Activated CD4-positive, CD25-positive, alpha-beta regulatory T cell (primary cell): Measurements from ENCODE around the gene EEF1AKMT3.
A peak's percentile ranks its signal among the peaks of the same experiment; 100 is the strongest.

Experiments
- DNase-seq, 4 experiments: peaks; one replicate each; lab custom pipeline; 2025; lab: John Stamatoyannopoulos, UW

Gene EEF1AKMT3

DNA sequence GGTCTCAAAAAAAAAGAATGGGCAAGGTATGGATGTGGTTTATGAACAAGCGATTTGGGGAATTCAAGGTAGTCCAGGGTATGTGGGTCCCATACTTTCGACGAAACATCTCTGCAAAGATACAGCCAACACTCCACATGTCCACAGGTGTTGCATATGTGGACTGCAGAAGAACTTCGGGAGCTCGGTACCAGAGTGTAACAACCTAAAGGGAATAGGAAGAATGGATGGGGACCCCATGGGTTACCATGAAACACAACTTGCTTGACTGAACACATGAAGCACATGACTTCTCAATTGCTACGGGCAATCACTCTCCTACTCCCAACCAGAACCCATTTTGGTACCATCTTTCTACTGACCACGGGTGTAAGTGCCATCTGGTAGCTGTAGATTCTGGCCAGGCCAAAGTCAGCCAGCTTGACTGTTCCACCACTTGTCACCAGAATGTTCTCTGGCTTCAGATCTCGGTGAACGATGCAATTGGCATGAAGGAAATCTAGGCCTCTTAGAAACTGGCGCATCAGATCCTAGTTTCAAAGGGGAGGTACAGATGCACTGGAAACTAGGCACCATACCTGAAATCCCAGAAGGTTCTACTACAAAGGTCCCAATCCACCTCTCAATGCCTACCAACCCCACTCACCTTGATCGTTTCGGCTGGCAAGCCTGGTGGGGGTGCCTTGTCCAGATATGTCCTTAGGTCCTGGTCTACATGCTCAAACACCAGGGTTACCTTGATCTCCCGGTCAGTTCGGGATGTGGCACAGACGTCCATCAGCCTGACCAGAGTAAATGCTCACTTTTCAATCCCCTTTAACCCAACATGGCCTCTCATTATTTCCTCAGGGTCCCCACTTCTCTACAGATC lies 21.6 kb upstream of the EEF1AKMT3 start:
- no peak for DNase-seq

DNA sequence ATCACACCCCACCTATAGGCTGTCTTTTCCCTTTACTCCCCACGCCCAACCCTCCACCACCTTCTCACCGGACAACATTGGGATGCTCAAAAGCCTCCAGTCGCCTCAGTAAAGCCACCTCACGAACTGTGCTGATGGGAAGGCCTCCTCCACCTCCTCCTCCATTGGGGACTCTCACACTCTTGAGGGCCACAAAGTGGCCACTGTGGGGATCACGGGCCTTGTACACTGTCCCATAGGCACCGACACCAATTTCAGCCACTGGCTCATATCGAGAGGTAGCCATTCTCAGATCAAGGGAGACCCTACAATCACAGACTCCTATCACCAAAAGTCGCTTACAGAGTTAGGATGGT lies 21.0 kb upstream of the EEF1AKMT3 start:
- DNase-seq = no peak

- peak; percentile 95 to 98 (median 97) for DNase-seq
Observed at GRCh38 chr12:57751788-57752667, 20.4 kb upstream of the EEF1AKMT3 start, which contains the start of gene CDK4. Gene CDK4 (minus strand): TSS chr12:57752310. CDS start chr12:57751717, 593 bp downstream.

DNA sequence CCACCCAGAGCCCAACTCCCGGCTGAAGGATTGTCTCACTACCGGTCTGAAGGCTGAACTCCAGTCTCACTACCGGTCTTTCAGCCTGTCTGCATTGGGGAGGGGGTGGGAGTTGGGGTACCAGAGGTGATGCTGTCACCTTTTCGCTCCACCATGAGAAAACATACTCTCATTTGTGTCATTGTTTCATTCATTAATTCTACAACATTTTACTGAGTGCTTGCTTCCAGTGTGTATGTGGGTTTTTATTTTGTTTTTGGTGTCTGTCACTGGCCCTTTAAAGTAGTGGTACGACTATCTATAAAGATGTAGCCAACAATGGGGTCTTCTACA lies 19.8 kb upstream of the EEF1AKMT3 start:
- no peak for DNase-seq

DNA sequence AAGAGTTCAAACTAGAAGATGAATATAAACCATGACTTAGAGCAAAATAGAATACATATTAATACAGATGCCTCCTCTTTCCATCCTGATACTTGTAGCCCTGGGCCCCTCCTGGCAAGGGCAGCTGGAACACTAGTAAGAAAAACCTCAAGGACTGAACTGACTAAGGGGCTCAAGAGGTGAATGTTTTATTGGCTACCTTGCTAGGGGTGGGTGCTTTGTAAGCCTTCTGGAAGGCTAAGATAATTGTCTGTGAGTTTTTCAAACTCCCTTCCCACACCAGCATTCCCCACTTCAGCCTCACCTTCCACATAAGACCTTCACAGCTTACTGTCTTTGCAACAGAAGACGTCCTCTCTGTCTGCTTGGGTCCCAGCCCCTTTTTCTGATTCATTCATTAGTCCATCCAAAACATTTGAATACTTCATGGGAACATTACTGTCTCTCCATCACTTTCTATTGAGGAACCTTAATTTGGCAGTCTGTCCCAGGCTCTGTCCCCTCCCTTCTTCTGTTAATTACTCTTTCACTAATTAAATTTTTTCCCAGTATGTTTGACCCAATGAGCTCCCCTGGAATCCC lies 18.6 kb upstream of the EEF1AKMT3 start:
- no peak for DNase-seq

DNA sequence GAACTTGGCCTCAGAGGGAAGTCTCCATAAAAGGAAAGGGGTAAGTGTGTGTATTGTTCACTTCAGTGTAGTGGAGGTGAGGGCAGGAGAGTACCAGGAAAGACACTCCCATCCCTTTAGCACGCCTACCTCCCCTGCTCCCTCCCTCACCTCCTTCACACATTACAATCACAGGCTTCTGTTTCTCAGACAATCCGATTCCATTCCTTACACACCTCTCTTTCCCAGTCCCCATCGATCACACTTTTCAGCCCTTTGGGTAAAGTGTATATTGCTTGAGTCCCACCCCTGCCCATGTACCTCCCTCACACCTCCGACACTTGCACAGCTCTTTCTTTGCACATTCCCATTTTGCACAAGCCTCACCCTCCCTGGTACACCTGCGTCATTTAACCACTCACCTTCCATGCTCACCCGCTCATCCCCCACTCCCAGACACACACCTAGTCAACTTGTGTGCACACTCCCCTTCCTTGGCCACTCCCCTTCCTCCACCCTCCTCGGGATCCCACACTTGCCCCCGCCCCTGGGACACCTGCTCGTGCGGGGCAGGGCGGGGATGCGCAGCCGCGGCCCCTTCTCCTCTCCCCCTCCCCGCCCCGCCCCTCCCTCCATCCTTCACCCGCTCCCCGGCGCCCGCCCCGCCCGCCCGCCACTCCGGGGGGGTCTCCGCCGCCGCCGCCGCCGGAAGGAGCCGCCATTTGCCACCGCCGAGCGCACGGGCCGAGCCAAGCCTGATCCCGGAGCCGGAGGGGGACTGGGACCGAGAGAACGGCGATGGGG lies 17.8 kb upstream of the EEF1AKMT3 start, which contains the start of gene MARCHF9:
Gene MARCHF9 (plus strand): TSS at position 693 of the 783 bp plus-strand sequence. CDS start 426 bp downstream, outside the sequence.
- DNase-seq = peak; percentile 57 to 75 (median 64)

DNA sequence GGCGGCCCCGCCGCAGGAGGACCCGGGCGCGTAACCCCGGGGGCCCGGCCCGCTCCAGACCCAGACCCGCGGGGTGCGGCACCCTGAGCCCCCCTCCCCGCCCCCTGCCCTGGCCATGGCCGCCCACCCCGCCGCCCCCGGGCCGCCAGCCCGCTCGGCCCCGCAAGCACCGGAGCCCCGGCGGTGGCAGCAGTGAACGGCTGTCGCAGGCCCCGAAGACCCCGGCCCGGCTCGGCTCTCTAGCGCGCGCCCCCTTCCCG lies 17.3 kb upstream of the EEF1AKMT3 start:
- DNase-seq = no peak

- DNase-seq = peak in 2 of 4 experiments; percentile 26 to 28
Observed at GRCh38 chr12:57755454-57756372, 16.7 kb upstream of the EEF1AKMT3 start.

GRCh38 chr12:57756406-57757341 lies 15.7 kb upstream of the EEF1AKMT3 start:
- peak; percentile 35 to 43 (median 40) for DNase-seq

GRCh38 chr12:57757771-57758170 lies 14.6 kb upstream of the EEF1AKMT3 start:
- DNase-seq = no peak

- no peak for DNase-seq
Observed at GRCh38 chr12:57758552-57759359, 13.7 kb upstream of the EEF1AKMT3 start.

- no peak for DNase-seq
Observed at GRCh38 chr12:57759360-57759980, 12.9 kb upstream of the EEF1AKMT3 start.

DNA sequence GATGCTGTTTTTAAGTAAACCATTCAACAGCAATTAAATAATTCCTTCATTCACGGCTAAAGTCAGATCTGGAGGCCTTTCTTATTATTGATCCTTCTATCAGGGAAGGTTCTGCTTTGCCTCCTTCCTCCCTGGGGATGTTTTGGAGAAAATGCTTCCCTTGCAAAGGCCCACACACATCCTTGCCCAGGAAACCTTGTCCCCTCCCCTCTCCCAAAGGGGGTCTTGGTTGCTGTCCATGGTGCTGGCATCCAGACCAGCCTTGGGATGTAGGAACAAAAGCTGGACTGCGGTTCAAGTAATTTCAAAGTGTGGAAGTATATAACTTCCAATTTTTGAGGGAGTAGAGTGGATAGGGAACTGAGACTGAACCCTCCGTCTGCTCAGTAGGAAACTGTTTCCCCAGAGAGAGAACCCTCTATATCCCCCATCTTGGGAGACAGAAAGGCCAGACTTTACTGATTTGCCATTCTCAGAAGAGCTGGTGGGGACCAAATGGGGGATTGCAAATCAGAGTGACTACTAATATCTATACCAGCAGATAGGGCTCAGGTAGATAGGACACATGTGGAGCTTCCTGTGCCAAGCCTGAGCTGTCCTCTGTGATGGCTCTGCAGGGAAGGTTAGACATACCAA lies 11.9 kb upstream of the EEF1AKMT3 start:
- DNase-seq = no peak

DNA sequence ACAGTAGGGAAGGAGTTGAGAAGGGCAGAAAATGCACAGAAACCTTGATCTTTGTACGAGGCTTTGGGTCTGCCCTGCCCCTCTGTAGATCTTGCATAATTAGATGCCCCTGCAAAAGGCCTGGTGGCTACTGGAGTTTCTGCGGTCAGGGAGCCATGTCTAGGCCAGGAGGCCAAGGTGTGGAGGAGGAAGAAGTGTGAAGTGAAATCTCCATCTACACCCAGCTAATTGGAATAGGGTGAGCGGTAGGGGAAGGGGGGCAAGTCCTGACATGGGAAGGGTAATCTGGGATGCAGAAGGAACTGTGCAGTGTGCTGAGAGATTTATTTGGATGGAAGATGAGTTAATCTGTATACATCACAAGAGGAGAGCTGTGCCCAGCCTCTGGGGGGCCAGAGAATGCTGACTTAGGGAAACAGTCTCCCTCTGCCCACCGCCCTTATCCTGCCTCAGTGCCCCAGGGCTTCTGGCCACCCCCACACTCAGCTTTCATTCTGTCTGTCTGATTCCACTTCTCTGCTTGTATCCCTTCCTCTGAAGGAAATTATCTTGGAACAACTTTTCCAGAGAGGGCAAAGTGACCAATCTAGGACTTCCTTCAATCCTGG lies 10.9 kb upstream of the EEF1AKMT3 start:
- DNase-seq = no peak

DNA sequence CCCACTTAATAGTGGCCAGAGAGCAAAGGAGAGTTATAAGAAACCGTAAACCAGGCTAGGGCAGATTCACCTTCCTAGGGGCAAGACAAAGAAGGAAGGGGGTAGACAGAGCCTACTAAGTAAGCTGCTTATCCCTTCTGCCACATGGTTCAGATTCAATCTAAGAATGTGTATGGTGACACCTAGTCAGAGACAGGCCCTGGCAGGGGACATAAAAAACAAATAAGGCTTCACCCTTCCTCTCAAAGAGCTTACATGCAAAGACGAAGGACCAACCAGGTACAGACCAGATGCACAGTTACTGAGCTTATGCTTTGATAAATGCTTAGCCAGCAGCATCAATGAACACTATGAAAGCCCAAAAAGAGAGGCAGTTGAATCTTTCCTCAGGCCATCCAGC lies 10.0 kb upstream of the EEF1AKMT3 start:
- DNase-seq = no peak

GRCh38 chr12:57763881-57764661 lies 8.3 kb upstream of the EEF1AKMT3 start:
- DNase-seq = no peak

DNA sequence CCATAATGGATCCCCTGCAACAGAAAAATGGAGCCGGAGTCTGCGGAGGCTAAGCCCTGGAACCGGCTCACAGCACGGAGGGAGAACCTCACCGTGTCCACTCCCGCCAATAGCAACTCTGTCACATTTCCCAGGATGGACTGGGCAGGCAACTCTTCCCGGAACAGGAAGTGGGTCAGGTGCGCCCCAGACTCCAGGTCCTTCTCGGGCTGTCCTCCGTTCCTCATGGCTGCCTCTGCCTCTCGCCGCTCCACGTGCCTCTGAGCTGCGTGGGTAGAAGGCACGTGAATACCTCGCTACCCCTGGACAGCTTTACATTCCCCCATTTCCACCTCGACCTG lies 7.8 kb upstream of the EEF1AKMT3 start:
- DNase-seq = no peak
